Dermis lymphatic vessel endothelial cell (primary cell): ENCODE measurements around the gene DYTN. TPM values are rescaled to one million over a fixed set of nuclear protein-coding genes. Genes with fewer than 3 reads are reported as not detected.

Source experiments
- total RNA-seq: library from RNA; depleted of rRNA; stranded (reverse); fragments of >200 nt; gene quantifications from 2 replicates; pipeline ENCODE4 v1.2.1, GENCODE V29; 2014

DYTN gene
- not detected in 2 replicates for total RNA-seq

GRCh38 chr2:206718296-206718695, at the start of gene DYTN:
Gene DYTN (minus strand): TSS chr2:206718396. CDS start chr2:206718279, 117 bp downstream.

GRCh38 chr2:206765242-206766056, 47.3 kb upstream of the DYTN start, which contains the start of the genes FASTKD2 and MDH1B:
Gene FASTKD2 (plus strand): TSS chr2:206765606. CDS start chr2:206766694, 1,088 bp downstream.
Gene MDH1B (minus strand): TSS chr2:206765328. CDS start chr2:206765271, 57 bp downstream.

GRCh38 chr2:206642075-206643025, 75.8 kb downstream of the DYTN start, which contains the start of gene FAM237A:
Gene FAM237A (plus strand): TSS chr2:206642487. CDS start chr2:206644237, 1,750 bp downstream.

Other genes starting within 250 kb of the DYTN start
- not detected in 2 replicates for gene FAM237A, start 75.9 kb downstream of the DYTN start, total RNA-seq
- 0.11 and 0.17 TPM in 2 replicates for gene MDH1B, start 46.9 kb upstream of the DYTN start, total RNA-seq
- gene FASTKD2, start 47.2 kb upstream of the DYTN start, total RNA-seq: 24.1 and 37.7 TPM in 2 replicates
- gene CPO, start 221.1 kb upstream of the DYTN start, total RNA-seq: not detected in 2 replicates